NCI-H146 treated with DMSO at 0.1 percent for 48 hours (cell line): ENCODE results near the gene OR2AJ1.
"Not testable (repeated sequence)": the region's sequence is repeated elsewhere in the genome, so short reads cannot be mapped to it uniquely, and the experiment has no call there.

Experiments
- DNase-seq: peaks from one replicate; lab custom pipeline; 2025; ENCODE audit not compliant: unreplicated experiment; lab: John Stamatoyannopoulos, UW

OR2AJ1 gene

GRCh38 chr1:247924868-247925267, at the start of gene OR2AJ1:
OR2AJ1 (plus strand) TSS chr1:247924889; CDS start chr1:247933769, 8,880 bp downstream.
- DNase-seq, result no peak

DNA sequence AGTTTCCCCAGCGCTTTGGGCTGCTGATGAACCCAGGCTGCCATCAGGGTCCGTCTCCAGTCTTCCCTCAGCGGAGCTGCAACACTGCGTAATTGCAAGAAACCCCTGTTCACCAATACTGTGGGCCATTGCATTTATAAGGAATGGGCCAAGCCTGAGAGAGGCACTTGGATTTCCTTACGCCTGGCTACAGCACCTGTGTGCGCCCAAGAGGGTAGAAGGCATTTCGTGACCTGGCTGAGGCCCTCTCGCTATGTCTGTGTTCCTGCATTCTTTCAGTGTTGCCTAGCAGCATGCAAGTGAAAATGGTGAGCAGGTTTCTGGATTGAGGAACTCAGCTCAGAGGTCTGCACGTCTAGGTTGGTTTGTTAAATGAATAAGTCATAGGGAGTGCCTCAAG, 41.3 kb upstream of the OR2AJ1 start:
- DNase-seq, result no peak

GRCh38 chr1:247884797-247885413, 39.8 kb upstream of the OR2AJ1 start:
- no peak for DNase-seq

DNA sequence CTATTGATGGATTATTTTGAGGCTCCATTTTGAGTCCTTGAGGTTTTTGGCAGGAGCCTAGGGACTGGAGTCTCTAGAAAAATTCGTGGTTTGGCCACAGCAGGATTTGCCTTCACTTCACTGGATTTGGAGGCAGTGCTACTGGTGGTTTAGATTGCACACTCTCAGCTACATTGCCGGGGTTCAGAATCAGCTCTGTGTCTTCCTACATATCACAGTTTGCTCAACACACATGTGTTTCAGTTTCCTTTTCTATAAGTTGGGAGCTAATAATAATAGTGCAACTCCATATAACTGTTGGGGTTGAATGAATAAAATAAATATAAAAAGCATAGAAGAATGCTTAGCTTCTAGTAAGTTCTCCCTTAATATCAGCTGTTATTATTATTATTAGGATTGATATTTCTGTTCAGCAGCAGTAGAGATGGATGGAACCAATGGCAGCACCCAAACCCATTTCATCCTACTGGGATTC, 29.5 kb upstream of the OR2AJ1 start, which contains the start of gene OR2W3:
TSS of gene OR2W3 (plus strand) at position 425 of the 475 bp plus-strand sequence. CDS start at position 425, 0 bp downstream.
- no peak for DNase-seq

DNA sequence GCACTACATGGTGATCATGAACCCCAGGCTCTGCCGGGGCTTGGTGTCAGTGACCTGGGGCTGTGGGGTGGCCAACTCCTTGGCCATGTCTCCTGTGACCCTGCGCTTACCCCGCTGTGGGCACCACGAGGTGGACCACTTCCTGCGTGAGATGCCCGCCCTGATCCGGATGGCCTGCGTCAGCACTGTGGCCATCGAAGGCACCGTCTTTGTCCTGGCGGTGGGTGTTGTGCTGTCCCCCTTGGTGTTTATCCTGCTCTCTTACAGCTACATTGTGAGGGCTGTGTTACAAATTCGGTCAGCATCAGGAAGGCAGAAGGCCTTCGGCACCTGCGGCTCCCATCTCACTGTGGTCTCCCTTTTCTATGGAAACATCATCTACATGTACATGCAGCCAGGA, 28.7 kb upstream of the OR2AJ1 start:
- DNase-seq, result no peak

DNA sequence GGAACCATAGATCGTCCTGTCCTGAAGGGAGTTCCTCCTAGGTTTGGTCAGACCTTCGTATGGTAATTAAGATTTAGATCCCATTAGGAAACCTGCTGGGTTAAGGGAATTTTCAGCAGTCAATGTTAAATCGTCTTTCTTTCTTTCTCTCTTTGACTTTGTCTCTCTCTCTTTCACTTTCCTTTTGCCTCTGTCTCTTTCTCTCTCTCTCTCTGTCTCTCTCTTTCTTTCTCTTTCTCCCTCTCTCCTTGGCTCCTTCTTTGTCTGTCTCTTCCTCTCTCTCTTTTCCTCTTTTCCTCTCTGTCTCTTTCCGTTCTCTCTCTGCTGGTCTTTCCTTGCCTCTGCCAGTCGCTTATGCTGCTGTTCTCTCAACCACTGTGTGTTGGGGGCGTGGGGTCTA, 20.6 kb upstream of the OR2AJ1 start:
- DNase-seq, result no peak

DNA sequence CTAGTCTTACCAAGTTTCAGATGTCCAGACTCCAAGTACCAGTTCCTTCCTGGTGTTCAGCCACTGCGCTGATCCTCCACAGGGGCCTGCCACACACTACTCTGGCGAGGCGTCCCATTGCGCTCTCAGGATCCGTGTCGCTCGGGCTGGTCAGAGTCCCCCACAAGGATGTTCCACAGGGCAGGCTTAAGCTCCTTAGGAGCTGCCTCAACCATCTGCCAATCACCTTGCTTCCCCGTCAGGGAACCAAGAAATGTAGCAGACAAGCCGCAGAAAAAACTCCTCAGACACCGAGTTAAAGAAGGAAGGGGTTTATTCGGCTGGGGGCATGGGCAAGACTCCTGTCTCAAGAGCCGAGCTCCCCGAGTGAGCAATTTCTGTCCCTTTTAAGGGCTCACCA, 19.5 kb upstream of the OR2AJ1 start:
- DNase-seq, result no peak

GRCh38 chr1:247905910-247906503, 18.7 kb upstream of the OR2AJ1 start:
- DNase-seq, result no peak

GRCh38 chr1:247906504-247907047, 18.1 kb upstream of the OR2AJ1 start:
- DNase-seq, result no peak

GRCh38 chr1:247908766-247909165, 15.9 kb upstream of the OR2AJ1 start:
- no peak for DNase-seq

DNA sequence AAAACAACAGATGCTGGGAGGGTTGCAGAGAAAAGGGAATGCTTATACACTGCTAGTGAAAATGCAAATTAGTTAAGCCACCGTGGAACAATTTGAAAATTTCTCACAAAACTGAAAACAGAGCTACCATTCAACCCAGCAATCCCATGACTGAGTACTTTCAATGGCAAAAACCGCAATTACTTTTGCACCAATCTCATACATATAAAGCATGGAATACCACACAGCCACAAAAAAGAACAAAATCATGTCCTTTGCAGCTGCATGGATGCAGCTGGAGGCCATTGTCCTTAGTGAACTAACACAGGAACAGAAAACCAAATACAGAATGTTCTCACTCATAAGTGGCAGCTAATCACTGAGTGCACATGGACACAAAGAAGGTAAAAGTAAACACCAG, 10.9 kb upstream of the OR2AJ1 start:
- DNase-seq, result no peak

GRCh38 chr1:247914941-247915662, 9.6 kb upstream of the OR2AJ1 start:
- no peak for DNase-seq

GRCh38 chr1:247919952-247920351, 4.7 kb upstream of the OR2AJ1 start, which contains the start of gene OR2T8:
OR2T8 (plus strand) TSS chr1:247920252; CDS start chr1:247921018, 766 bp downstream.
- DNase-seq, result no peak

- no peak for DNase-seq
These were observed 748 bp upstream of the OR2AJ1 start for GRCh38 chr1:247923941-247924340.

- no peak for DNase-seq
These were observed 9.3 kb downstream of the OR2AJ1 start for GRCh38 chr1:247933989-247934388.

- DNase-seq, result no peak
These were observed 11.1 kb downstream of the OR2AJ1 start for GRCh38 chr1:247935781-247936180.

GRCh38 chr1:247936415-247936814, 11.7 kb downstream of the OR2AJ1 start:
- no peak for DNase-seq

DNA sequence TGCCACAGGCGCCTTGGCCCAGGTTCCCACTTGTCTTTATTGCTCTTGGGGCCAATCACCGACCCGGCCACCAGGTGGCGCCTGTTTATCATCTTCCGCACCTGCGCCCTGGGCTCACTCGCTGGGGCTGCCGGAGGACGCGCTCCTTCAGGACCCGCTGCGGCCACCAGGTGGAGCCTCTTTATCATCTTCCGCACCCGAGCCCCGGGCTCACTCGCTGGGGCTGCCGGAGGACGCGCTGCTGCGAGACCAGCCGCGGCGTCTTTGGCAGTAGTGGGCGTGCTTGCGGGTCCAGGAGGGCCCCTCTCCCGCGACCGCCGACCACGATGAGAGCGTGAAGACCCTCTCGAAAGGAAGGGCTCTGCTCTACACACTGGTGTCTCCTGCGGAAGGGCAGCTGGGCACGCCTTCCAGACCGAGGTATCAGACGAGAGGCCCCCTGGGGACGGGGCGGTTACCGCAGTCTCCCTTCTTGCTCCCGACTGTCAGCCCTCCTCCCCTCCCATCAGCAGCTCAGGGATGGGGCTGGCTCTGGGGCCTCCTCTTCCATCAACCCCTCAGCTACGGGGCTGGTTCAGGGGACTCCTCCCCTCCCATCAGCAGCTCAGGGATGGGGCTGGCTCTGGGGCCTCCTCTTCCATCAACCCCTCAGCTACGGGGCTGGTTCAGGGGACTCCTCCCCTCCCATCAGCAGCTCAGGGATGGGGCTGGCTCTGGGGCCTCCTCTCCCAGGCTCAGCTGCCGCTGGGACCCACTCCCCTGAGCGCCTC, 12.5 kb downstream of the OR2AJ1 start:
- not testable (repeated sequence) for DNase-seq

DNA sequence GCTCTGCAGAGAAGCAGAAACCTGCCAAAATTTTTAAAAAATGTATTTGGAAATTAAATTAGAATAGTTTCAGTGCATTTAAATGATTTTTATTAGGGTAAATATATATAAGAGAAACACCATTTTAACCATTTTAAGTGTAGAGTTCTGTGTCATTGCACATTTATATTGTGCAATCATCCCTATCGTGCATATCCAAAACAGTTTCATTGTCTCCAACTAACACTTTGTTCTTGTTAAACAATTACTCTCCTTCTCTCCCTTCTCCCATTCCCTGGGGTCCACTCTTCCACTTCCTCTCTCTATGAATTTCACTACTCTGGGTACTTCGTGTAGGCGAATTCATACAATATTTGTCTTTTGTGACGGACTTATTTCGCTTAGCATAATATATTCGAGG, 17.9 kb downstream of the OR2AJ1 start:
- DNase-seq, result no peak

DNA sequence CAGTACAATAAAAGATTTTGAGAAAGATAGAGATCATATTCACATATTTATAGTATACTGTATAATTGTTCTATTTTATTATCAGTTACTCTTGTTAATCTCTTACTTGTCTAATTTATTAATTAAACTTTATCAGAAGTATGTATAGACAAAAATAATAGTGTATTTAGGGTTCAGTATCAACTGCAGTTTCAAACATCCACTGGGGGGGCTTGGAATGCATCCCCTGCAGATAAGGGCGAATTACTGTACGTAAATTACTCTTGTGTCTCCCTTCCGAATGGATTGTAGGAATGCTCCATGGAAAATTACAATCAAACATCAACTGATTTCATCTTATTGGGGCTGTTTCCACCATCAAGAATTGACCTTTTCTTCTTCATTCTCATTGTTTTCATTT, 23.9 kb downstream of the OR2AJ1 start, which contains the start of gene OR2L8:
TSS of gene OR2L8 (plus strand) at position 301 of the 400 bp plus-strand sequence. CDS start at position 301, 0 bp downstream.
- DNase-seq, result no peak

- no peak for DNase-seq
These were observed 28.7 kb downstream of the OR2AJ1 start for GRCh38 chr1:247953408-247953807.
